ENCODE results near the gene RALGAPA2.

RALGAPA2 gene

GRCh38 chr20:20720158-20720557, 7.7 kb upstream of the RALGAPA2 start:
- no peak for DNase-seq (ENCODE audit: low read depth)
- Histone ChIP-seq H3K36me3 (ENCODE audit: control insufficient read depth, insufficient read depth, low read length, severe bottlenecking) (no peaks in the 10 kb centered on the region), H3K4me3 (ENCODE audit: low read length) (no peak overlapping the region), H3K27me3 (replicated peaks; ENCODE audit: control insufficient read depth, insufficient read depth, low read length) (no peaks in the 10 kb centered on the region), H3K9me3 (ENCODE audit: control insufficient read depth, low read length) (no peaks in the 10 kb centered on the region), H3K4me1 (ENCODE audit: control insufficient read depth, insufficient read depth, low read length) (no peaks in the 10 kb centered on the region), H3K9ac (ENCODE audit: low read length) (no peak overlapping the region)

GRCh38 chr20:20719411-20719810, 7.0 kb upstream of the RALGAPA2 start:
- no peak for DNase-seq (ENCODE audit: low read depth)
- no peaks in the 10 kb centered on the region for H3K9me3 ChIP-seq (ENCODE audit: control insufficient read depth, low read length)
- no peak overlapping the region for H3K4me3 ChIP-seq (ENCODE audit: low read length)
- H3K9ac ChIP-seq (ENCODE audit: low read length): no peak overlapping the region
- no peaks in the 10 kb centered on the region for H3K27me3 ChIP-seq (replicated peaks; ENCODE audit: control insufficient read depth, insufficient read depth, low read length)
- H3K4me1 ChIP-seq (ENCODE audit: control insufficient read depth, insufficient read depth, low read length): no peaks in the 10 kb centered on the region
- H3K36me3 ChIP-seq (ENCODE audit: control insufficient read depth, insufficient read depth, low read length, severe bottlenecking): no peaks in the 10 kb centered on the region

DNA sequence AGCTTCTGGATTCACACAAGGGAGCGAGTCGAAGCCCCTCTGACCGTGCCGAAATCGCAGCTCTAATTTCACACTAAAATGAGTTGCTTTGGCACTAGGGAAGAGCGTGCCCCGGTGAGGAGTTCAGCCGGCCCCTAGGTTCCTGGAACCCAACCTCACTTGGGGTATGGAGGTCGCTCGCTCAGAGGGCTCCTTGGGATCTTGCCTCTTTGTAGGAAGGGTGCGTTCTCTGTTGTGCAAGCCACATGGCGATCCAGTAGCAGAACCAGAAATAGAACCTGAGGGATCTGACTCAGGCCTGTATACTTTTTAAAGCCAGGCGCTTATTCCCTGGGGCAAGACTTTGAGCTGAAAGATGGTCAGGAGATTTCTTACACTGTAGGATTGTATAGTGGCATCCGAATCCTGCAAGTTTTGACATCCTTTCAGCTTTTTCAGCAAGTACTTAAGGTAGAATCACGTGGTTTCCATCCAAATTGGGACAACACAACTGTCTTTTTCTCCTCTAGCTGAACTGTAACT, 861 bp upstream of the RALGAPA2 start:
- H3K4me3 ChIP-seq (ENCODE audit: low read length): peak overlapping the region; percentile 90
- H3K9me3 ChIP-seq (ENCODE audit: control insufficient read depth, low read length): no peaks in the 10 kb centered on the region
- no peaks in the 10 kb centered on the region for H3K27me3 ChIP-seq (replicated peaks; ENCODE audit: control insufficient read depth, insufficient read depth, low read length)
- H3K9ac ChIP-seq (ENCODE audit: low read length): peak overlapping the region; percentile 86
- peaks cover 20% of the 10 kb centered on the region for H3K4me1 ChIP-seq (ENCODE audit: control insufficient read depth, insufficient read depth, low read length)
- H3K36me3 ChIP-seq (ENCODE audit: control insufficient read depth, insufficient read depth, low read length, severe bottlenecking): no peaks in the 10 kb centered on the region
- DNase-seq (ENCODE audit: low read depth): no peak

- peak overlapping the region; percentile 86 for H3K9ac ChIP-seq (ENCODE audit: low read length)
- H3K36me3 ChIP-seq (ENCODE audit: control insufficient read depth, insufficient read depth, low read length, severe bottlenecking): no peaks in the 10 kb centered on the region
- no peaks in the 10 kb centered on the region for H3K27me3 ChIP-seq (replicated peaks; ENCODE audit: control insufficient read depth, insufficient read depth, low read length)
- H3K9me3 ChIP-seq (ENCODE audit: control insufficient read depth, low read length): no peaks in the 10 kb centered on the region
- peak; percentile 27 for DNase-seq (ENCODE audit: low read depth)
- peak overlapping the region; percentile 90 for H3K4me3 ChIP-seq (ENCODE audit: low read length)
- peaks cover 20% of the 10 kb centered on the region for H3K4me1 ChIP-seq (ENCODE audit: control insufficient read depth, insufficient read depth, low read length)
These were observed 405 bp downstream of the RALGAPA2 start for GRCh38 chr20:20712004-20712473.

- Histone ChIP-seq H3K27me3 (replicated peaks; ENCODE audit: control insufficient read depth, insufficient read depth, low read length) (no peaks in the 10 kb centered on the region), H3K4me3 (ENCODE audit: low read length) (peak overlapping the region; percentile 90), H3K36me3 (ENCODE audit: control insufficient read depth, insufficient read depth, low read length, severe bottlenecking) (no peaks in the 10 kb centered on the region), H3K4me1 (ENCODE audit: control insufficient read depth, insufficient read depth, low read length) (peaks cover 20% of the 10 kb centered on the region), H3K9me3 (ENCODE audit: control insufficient read depth, low read length) (no peaks in the 10 kb centered on the region), H3K9ac (ENCODE audit: low read length) (peak overlapping the region; percentile 86)
- no peak for DNase-seq (ENCODE audit: low read depth)
These were observed 1.0 kb downstream of the RALGAPA2 start for GRCh38 chr20:20711413-20711812.

DNA sequence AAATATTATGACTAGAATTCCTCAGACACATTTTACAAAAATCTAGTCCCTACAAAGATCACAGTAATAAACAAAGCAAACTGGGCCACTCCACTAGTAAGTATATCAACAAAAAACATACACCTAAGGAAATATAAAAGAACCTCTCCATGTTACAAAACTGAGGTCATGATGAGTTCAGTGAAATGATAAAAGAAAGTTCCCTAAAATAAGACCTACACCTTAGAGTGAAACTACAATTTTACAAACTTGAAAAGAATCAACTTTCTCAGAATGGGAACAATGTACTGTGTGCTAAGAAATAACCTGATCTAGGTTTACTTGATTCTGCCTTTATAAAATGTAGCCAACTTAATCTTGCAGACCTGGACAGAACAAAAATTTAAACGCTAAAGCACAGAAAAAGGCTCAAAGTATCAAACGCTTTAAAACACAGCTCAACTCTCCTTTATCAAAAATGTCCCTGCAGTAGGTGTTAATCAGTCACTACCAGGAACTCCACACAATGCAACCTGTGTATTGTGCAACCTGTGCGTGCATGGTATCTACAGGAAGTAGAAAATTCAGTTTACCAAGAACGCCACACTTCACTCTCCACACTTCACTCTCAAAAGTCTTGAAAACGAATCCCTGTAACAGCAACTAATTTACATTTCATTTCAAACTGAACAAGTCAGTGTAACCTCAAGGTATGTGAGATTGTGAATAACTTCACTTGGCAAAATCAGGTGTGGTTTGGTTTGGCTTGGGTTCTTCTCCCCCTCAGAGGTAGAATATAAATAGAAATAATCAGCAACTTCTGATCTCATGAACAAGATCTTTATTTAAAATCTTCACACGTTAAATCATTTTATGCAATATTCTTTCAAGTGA, 1.8 kb downstream of the RALGAPA2 start:
- peak overlapping the region; percentile 90 for H3K4me3 ChIP-seq (ENCODE audit: low read length)
- no peak overlapping the region for H3K9ac ChIP-seq (ENCODE audit: low read length)
- no peaks in the 10 kb centered on the region for H3K36me3 ChIP-seq (ENCODE audit: control insufficient read depth, insufficient read depth, low read length, severe bottlenecking)
- H3K9me3 ChIP-seq (ENCODE audit: control insufficient read depth, low read length): no peaks in the 10 kb centered on the region
- H3K4me1 ChIP-seq (ENCODE audit: control insufficient read depth, insufficient read depth, low read length): peaks cover 20% of the 10 kb centered on the region
- no peak for DNase-seq (ENCODE audit: low read depth)
- H3K27me3 ChIP-seq (replicated peaks; ENCODE audit: control insufficient read depth, insufficient read depth, low read length): no peaks in the 10 kb centered on the region

- Histone ChIP-seq H3K9ac (ENCODE audit: low read length) (no peak overlapping the region), H3K4me3 (ENCODE audit: low read length) (no peak overlapping the region), H3K36me3 (ENCODE audit: control insufficient read depth, insufficient read depth, low read length, severe bottlenecking) (no peaks in the 10 kb centered on the region)
These were observed 2.6 kb downstream of the RALGAPA2 start for GRCh38 chr20:20709887-20710286.

DNA sequence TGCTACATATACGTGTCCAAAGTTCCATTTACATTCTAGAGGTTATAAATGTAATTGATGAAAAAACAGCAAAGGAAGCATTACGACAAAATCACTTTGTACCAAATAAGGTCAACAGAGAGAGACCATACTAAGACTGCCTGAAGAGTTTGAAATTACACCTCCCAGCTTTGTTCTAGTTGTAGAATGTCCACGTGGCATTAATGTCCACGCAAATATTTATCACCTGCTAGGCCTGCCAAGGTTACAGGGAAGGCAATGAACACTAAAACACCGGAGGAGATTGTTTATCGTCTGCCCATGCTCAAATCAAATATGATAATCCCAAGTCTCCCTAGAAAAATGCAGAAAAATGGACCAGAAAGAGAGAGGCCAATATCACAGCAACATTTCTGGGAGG, 6.2 kb downstream of the RALGAPA2 start:
- no peak for DNase-seq (ENCODE audit: low read depth)
- no peaks in the 10 kb centered on the region for H3K9me3 ChIP-seq (ENCODE audit: control insufficient read depth, low read length)
- no peaks in the 10 kb centered on the region for H3K36me3 ChIP-seq (ENCODE audit: control insufficient read depth, insufficient read depth, low read length, severe bottlenecking)
- no peaks in the 10 kb centered on the region for H3K27me3 ChIP-seq (replicated peaks; ENCODE audit: control insufficient read depth, insufficient read depth, low read length)
- H3K9ac ChIP-seq (ENCODE audit: low read length): no peak overlapping the region
- no peak overlapping the region for H3K4me3 ChIP-seq (ENCODE audit: low read length)
- peaks cover 7% of the 10 kb centered on the region for H3K4me1 ChIP-seq (ENCODE audit: control insufficient read depth, insufficient read depth, low read length)

More at GRCh38 chr20:20709887-20710286, 2.6 kb downstream of the RALGAPA2 start:
- Histone ChIP-seq H3K4me1 (ENCODE audit: control insufficient read depth, insufficient read depth, low read length) (peaks cover 20% of the 10 kb centered on the region), H3K9me3 (ENCODE audit: control insufficient read depth, low read length) (no peaks in the 10 kb centered on the region), H3K27me3 (replicated peaks; ENCODE audit: control insufficient read depth, insufficient read depth, low read length) (no peaks in the 10 kb centered on the region)
- no peak for DNase-seq (ENCODE audit: low read depth)

GRCh38 chr20:20702330-20703245, 9.9 kb downstream of the RALGAPA2 start:
- Histone ChIP-seq H3K27me3 (replicated peaks; ENCODE audit: control insufficient read depth, insufficient read depth, low read length) (no peaks in the 10 kb centered on the region), H3K9me3 (ENCODE audit: control insufficient read depth, low read length) (no peaks in the 10 kb centered on the region), H3K36me3 (ENCODE audit: control insufficient read depth, insufficient read depth, low read length, severe bottlenecking) (no peaks in the 10 kb centered on the region), H3K4me3 (ENCODE audit: low read length) (no peak overlapping the region), H3K4me1 (ENCODE audit: control insufficient read depth, insufficient read depth, low read length) (peaks cover 12% of the 10 kb centered on the region), H3K9ac (ENCODE audit: low read length) (no peak overlapping the region)
- DNase-seq (ENCODE audit: low read depth): no peak

DNA sequence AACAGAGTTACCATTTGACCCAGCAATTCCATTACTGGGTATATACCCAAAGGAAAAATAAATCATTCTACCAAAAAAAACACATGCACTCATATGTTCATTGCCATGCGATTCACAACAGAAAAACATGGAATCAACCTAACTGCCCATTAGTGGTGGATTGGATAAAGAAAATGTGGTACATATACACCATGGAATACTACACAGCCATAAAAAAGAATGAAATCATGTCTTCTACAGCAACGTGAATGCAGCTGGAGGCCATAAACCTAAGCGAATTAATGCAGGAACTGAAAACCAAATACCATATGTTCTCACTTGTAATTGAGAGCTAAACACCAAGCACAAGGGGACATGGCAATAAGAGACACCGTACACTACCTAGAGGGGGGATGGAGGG, 12.5 kb downstream of the RALGAPA2 start:
- DNase-seq (ENCODE audit: low read depth): no peak
- Histone ChIP-seq H3K9me3 (ENCODE audit: control insufficient read depth, low read length) (no peaks in the 10 kb centered on the region), H3K27me3 (replicated peaks; ENCODE audit: control insufficient read depth, insufficient read depth, low read length) (no peaks in the 10 kb centered on the region), H3K4me3 (ENCODE audit: low read length) (no peak overlapping the region), H3K4me1 (ENCODE audit: control insufficient read depth, insufficient read depth, low read length) (peaks cover 24% of the 10 kb centered on the region), H3K36me3 (ENCODE audit: control insufficient read depth, insufficient read depth, low read length, severe bottlenecking) (no peaks in the 10 kb centered on the region), H3K9ac (ENCODE audit: low read length) (no peak overlapping the region)

- DNase-seq (ENCODE audit: low read depth): peak; percentile 17
- no peak overlapping the region for H3K9ac ChIP-seq (ENCODE audit: low read length)
- no peaks in the 10 kb centered on the region for H3K27me3 ChIP-seq (replicated peaks; ENCODE audit: control insufficient read depth, insufficient read depth, low read length)
- no peaks in the 10 kb centered on the region for H3K36me3 ChIP-seq (ENCODE audit: control insufficient read depth, insufficient read depth, low read length, severe bottlenecking)
- H3K4me1 ChIP-seq (ENCODE audit: control insufficient read depth, insufficient read depth, low read length): peaks cover 24% of the 10 kb centered on the region
- no peak overlapping the region for H3K4me3 ChIP-seq (ENCODE audit: low read length)
- no peaks in the 10 kb centered on the region for H3K9me3 ChIP-seq (ENCODE audit: control insufficient read depth, low read length)
These were observed 13.3 kb downstream of the RALGAPA2 start for GRCh38 chr20:20699144-20699543.
